Measurements from ENCODE around the gene STARD10.

The STARD10 gene

GRCh38 chr11:72763823-72764222 lies 30.0 kb downstream of the STARD10 start:
- in situ Hi-C loops (cut with HindIII; ENCODE audit: low sequenced_read_pairs): no loop called here
- no peak for TF ChIP-seq CTCF (IDR thresholded peaks at IDR 0.05; ENCODE audit: low read depth, low read length)
- no peak for DNase-seq (ENCODE audit: low read depth, low spot score)
- H3K4me3 ChIP-seq (ENCODE audit: low read depth, low read length): no peak overlapping the region

DNA sequence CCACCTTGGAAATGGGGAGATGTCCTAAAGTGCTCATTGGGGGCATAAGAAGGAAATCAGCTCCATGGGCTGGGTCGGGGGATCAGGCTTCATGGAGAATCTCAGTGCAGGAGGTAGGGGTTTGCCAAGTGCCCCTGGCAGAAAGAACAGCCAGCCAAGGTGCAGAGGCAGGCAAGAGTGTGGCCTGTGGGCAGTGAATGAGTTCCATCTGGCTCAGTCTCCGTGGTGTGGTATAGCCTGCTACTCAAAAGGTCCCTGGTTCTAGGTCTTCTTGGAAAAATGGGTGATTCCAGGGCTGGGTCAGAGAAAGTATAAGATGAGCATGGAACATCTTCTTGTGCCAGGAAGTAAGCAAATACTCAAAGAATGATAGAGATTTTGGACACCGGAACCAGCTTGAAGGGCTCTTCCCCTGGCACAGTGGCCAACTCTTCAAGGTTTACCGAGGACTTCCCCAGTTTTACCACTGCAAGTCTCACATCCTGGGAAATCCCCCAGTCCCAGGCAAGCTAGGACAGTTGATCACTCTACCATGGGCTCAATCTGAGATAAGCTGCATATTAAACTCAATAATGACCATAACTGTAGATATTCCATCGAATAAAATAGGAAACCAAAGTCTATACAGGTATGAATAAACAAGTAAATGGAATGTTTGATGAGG lies 31.1 kb downstream of the STARD10 start:
- no peak for TF ChIP-seq CTCF (IDR thresholded peaks at IDR 0.05; ENCODE audit: low read depth, low read length)
- no peak for DNase-seq (ENCODE audit: low read depth, low spot score)
- in situ Hi-C loops (cut with HindIII; ENCODE audit: low sequenced_read_pairs): no loop called here
- H3K4me3 ChIP-seq (ENCODE audit: low read depth, low read length): no peak overlapping the region

DNA sequence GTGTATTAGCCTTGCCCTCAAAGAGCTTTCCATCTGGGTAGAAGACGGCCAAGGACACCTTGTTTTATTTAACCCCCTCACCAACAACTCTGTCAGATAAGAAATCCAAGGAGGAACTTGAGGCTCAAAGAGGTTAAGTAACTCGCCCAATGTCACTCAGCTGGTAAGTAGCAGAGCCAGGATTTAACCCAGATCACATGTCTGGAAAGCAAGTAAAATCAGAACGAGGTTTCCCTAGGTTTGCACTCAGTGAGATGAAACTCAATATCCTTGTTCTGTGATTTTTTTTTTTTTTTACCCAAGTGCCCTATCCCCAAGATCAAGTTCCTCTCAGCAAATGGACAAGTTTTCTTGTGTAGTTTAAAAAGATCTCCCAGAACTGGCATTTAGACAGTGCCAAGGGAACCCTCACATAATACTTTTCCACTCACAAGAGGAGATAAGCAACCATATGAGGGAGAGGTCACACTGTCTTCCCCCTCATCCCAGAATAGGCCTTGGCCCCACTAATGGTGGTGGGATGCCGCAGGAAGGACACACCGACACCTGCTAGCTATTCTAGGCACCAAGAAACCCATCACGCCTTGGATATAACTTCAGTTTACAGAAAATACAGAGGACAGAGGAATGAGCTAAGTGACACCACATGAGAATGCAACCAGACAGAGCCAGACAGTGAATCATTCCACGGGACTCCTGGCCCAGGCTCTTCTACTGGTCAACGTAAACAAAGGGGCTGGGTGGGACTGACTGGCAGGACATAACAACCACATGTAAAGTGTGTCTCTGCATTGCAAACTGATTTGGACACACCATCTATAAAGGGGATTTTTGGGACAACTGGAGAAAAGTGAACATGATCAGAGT lies 33.1 kb downstream of the STARD10 start:
- TF ChIP-seq CTCF (IDR thresholded peaks at IDR 0.05; ENCODE audit: low read depth, low read length): no peak
- in situ Hi-C loops (cut with HindIII; ENCODE audit: low sequenced_read_pairs): no loop called here
- no peak overlapping the region for H3K4me3 ChIP-seq (ENCODE audit: low read depth, low read length)
- peak; percentile 75 for DNase-seq (ENCODE audit: low read depth, low spot score)

GRCh38 chr11:72759468-72759985 lies 34.3 kb downstream of the STARD10 start:
- DNase-seq (ENCODE audit: low read depth, low spot score): no peak
- H3K4me3 ChIP-seq (ENCODE audit: low read depth, low read length): no peak overlapping the region
- in situ Hi-C loops (cut with HindIII; ENCODE audit: low sequenced_read_pairs): no loop called here
- TF ChIP-seq CTCF (IDR thresholded peaks at IDR 0.05; ENCODE audit: low read depth, low read length): no peak

GRCh38 chr11:72758690-72759389 lies 35.0 kb downstream of the STARD10 start:
- in situ Hi-C loops (cut with HindIII; ENCODE audit: low sequenced_read_pairs): no loop called here
- DNase-seq (ENCODE audit: low read depth, low spot score): peak; percentile 95
- no peak for TF ChIP-seq CTCF (IDR thresholded peaks at IDR 0.05; ENCODE audit: low read depth, low read length)
- no peak overlapping the region for H3K4me3 ChIP-seq (ENCODE audit: low read depth, low read length)

DNA sequence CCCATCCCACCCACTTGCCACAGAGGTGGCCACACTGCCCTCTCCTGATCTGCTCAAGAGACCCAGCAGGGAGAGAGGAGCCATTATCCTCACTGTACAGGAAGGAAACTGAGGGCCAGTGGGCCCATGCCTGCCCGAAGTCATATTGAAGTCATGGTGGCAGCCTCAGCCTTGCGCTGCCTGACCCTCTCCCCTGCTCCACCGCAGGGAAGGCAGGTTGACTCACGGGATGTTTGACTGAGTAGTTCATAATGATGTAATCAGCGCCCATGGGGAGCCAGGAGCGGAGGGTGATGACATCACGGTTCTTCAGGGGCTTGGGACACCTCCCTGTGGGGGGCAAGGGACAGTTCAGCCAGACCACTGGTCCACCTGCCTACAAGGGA lies 35.5 kb downstream of the STARD10 start:
- in situ Hi-C loops (cut with HindIII; ENCODE audit: low sequenced_read_pairs): no loop called here
- peak; percentile 89 for DNase-seq (ENCODE audit: low read depth, low spot score)
- no peak for TF ChIP-seq CTCF (IDR thresholded peaks at IDR 0.05; ENCODE audit: low read depth, low read length)

More for the DNA sequence above, 35.5 kb downstream of the STARD10 start:
- no peak overlapping the region for H3K4me3 ChIP-seq (ENCODE audit: low read depth, low read length)

Data from astrocyte of the spinal cord (primary cell).